ENCODE measurements around the gene RGS17.

Gene RGS17

DNA sequence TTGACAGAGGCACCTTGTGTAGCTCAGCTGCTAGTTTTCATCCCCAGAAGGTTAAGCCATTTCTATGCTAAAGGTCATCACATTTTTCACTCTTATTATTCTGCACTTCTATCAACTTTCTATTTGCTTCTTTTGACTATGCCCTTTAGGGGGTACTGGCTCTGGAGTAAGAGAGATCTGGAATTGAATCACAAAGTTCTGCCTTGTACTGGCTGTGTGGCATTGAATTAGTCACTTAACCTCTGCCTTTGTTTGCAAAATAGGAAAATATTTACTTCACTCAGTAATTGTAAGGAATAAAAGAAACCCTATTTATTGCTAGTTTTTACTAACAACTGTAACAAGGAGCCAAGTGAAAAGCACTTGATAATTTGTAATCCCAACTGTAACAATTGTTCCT is 71.8 kb downstream of the RGS17 start:
- no peak overlapping the region for H3K27ac ChIP-seq (replicated peaks)
- DNase-seq (ENCODE audit: low read depth in 1 of 2, low spot score in 1 of 2) = no peak
- TF ChIP-seq GABPA (IDR thresholded peaks at IDR 0.05; ENCODE audit: low read depth) (no peak), SPI1 (IDR thresholded peaks at IDR 0.05; ENCODE audit: borderline replicate concordance, low read depth) (no peak), POLR2AphosphoS5 (IDR thresholded peaks at IDR 0.05; ENCODE audit: low read depth) (no peak)
- TF ChIP-seq, protein P1, sequence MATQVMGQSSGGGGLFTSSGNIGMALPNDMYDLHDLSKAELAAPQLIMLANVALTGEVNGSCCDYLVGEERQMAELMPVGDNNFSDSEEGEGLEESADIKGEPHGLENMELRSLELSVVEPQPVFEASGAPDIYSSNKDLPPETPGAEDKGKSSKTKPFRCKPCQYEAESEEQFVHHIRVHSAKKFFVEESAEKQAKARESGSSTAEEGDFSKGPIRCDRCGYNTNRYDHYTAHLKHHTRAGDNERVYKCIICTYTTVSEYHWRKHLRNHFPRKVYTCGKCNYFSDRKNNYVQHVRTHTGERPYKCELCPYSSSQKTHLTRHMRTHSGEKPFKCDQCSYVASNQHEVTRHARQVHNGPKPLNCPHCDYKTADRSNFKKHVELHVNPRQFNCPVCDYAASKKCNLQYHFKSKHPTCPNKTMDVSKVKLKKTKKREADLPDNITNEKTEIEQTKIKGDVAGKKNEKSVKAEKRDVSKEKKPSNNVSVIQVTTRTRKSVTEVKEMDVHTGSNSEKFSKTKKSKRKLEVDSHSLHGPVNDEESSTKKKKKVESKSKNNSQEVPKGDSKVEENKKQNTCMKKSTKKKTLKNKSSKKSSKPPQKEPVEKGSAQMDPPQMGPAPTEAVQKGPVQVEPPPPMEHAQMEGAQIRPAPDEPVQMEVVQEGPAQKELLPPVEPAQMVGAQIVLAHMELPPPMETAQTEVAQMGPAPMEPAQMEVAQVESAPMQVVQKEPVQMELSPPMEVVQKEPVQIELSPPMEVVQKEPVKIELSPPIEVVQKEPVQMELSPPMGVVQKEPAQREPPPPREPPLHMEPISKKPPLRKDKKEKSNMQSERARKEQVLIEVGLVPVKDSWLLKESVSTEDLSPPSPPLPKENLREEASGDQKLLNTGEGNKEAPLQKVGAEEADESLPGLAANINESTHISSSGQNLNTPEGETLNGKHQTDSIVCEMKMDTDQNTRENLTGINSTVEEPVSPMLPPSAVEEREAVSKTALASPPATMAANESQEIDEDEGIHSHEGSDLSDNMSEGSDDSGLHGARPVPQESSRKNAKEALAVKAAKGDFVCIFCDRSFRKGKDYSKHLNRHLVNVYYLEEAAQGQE (IDR thresholded peaks at IDR 0.05; ENCODE audit: insufficient replicate concordance, low read depth) = no peak
- TF ChIP-seq, protein P2, sequence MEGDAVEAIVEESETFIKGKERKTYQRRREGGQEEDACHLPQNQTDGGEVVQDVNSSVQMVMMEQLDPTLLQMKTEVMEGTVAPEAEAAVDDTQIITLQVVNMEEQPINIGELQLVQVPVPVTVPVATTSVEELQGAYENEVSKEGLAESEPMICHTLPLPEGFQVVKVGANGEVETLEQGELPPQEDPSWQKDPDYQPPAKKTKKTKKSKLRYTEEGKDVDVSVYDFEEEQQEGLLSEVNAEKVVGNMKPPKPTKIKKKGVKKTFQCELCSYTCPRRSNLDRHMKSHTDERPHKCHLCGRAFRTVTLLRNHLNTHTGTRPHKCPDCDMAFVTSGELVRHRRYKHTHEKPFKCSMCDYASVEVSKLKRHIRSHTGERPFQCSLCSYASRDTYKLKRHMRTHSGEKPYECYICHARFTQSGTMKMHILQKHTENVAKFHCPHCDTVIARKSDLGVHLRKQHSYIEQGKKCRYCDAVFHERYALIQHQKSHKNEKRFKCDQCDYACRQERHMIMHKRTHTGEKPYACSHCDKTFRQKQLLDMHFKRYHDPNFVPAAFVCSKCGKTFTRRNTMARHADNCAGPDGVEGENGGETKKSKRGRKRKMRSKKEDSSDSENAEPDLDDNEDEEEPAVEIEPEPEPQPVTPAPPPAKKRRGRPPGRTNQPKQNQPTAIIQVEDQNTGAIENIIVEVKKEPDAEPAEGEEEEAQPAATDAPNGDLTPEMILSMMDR (IDR thresholded peaks at IDR 0.05; ENCODE audit: insufficient read depth, low read length) = no peak

DNA sequence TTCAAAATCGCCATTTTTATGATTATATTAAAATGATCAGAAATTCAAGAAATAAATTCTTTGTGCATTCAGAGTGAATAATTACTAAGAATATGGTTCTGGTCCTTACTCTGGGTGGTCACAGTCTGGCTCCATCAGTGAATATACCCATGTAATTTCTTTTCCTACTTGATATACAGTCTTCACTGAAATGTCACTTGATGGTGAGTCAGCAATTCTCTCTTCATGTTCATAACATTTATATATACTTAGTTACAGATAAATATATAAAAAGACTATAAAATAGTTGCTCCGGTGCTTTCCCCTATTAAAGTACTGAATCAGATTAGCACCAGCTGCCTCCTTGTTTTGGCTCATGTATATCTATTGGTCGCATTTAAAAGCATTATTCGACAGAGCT is 72.2 kb downstream of the RGS17 start:
- H3K27me3 ChIP-seq (ENCODE audit: insufficient read depth, poor library complexity, severe bottlenecking) = no peaks in the 10 kb centered on the region
- no peak overlapping the region for H3K4me3 ChIP-seq (replicated peaks; ENCODE audit: insufficient read depth, low read length)
- no peak for DNase-seq (ENCODE audit: low read depth in 1 of 2, low spot score in 1 of 2)
- H3K27ac ChIP-seq (replicated peaks) = no peak overlapping the region
- TF ChIP-seq, protein P1 (IDR thresholded peaks at IDR 0.05; ENCODE audit: insufficient replicate concordance, low read depth) = no peak
- no peak for TF ChIP-seq SPI1 (IDR thresholded peaks at IDR 0.05; ENCODE audit: borderline replicate concordance, low read depth)
- TF ChIP-seq, protein P2 (IDR thresholded peaks at IDR 0.05; ENCODE audit: insufficient read depth, low read length) = no peak
- no peak for TF ChIP-seq GABPA (IDR thresholded peaks at IDR 0.05; ENCODE audit: low read depth)
- TF ChIP-seq POLR2AphosphoS5 (IDR thresholded peaks at IDR 0.05; ENCODE audit: low read depth) = no peak

More for the DNA sequence above, 71.8 kb downstream of the RGS17 start:
- no peak overlapping the region for H3K4me3 ChIP-seq (replicated peaks; ENCODE audit: insufficient read depth, low read length)
- no peaks in the 10 kb centered on the region for H3K27me3 ChIP-seq (ENCODE audit: insufficient read depth, poor library complexity, severe bottlenecking)

DNA sequence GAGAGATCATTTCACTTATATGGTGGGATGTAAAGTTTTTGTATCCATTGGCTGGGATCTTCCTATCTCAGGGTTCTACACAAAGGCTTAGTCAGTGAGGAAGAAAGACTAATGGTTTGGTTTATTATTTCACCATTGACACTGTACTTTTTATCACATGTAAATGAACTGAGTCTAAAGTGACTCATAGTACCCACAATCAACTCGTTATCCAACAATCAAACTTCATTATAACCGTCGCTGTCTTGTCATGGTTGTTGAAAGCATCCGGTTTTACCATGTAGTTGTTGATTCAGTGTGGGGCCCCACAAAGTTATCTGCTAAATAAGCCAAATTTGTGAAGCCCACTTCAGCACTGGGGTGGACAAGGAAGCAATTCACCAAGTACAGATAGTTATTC is 72.8 kb downstream of the RGS17 start:
- H3K27ac ChIP-seq (replicated peaks) = no peak overlapping the region
- TF ChIP-seq POLR2AphosphoS5 (IDR thresholded peaks at IDR 0.05; ENCODE audit: low read depth) (no peak), GABPA (IDR thresholded peaks at IDR 0.05; ENCODE audit: low read depth) (no peak), SPI1 (IDR thresholded peaks at IDR 0.05; ENCODE audit: borderline replicate concordance, low read depth) (no peak)
- TF ChIP-seq, protein P1 (IDR thresholded peaks at IDR 0.05; ENCODE audit: insufficient replicate concordance, low read depth) = no peak
- TF ChIP-seq, protein P2 (IDR thresholded peaks at IDR 0.05; ENCODE audit: insufficient read depth, low read length) = no peak
- H3K4me3 ChIP-seq (replicated peaks; ENCODE audit: insufficient read depth, low read length) = no peak overlapping the region
- no peak for DNase-seq (ENCODE audit: low read depth in 1 of 2, low spot score in 1 of 2)
- H3K27me3 ChIP-seq (ENCODE audit: insufficient read depth, poor library complexity, severe bottlenecking) = no peaks in the 10 kb centered on the region

Data from HL-60 (cell line).